ENCODE data around the gene RPL31.
"Not testable (repeated sequence)": the region's sequence is repeated elsewhere in the genome, so short reads cannot be mapped to it uniquely, and the experiment has no call there.

RPL31 gene

DNA sequence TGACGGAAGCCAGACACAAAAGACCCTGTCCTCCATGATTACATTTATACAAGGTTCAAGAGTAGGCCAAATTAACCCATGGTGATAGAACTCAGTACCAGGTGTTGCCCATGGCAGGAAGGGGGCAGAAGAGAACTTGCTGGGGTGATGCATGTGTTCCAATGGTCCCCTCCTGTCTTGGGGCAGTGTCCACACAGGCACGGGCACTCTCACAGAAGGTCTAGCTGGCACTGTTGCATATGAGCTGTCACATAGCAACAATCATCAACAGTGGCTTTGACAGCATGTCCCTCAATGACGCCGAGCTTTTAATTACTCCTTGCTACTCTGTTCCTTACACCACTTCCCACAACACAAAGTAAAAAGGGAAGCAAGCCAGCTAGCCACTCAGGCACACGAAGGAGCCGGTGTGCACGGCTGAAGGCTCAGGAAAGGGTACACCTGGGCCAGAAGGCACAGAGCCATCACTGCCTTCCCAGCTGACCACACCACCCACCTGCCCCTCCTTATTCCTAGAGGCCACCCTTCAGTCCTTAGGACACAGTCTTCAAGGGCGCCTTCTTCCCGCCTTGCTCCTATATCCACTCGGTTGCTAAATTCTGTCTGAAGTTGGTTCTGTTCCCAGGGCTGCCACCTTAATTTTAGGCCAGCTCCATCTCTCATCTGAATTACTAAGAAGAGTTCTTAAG, 28.9 kb downstream of the RPL31 start:
- DNase-seq: no peak

DNA sequence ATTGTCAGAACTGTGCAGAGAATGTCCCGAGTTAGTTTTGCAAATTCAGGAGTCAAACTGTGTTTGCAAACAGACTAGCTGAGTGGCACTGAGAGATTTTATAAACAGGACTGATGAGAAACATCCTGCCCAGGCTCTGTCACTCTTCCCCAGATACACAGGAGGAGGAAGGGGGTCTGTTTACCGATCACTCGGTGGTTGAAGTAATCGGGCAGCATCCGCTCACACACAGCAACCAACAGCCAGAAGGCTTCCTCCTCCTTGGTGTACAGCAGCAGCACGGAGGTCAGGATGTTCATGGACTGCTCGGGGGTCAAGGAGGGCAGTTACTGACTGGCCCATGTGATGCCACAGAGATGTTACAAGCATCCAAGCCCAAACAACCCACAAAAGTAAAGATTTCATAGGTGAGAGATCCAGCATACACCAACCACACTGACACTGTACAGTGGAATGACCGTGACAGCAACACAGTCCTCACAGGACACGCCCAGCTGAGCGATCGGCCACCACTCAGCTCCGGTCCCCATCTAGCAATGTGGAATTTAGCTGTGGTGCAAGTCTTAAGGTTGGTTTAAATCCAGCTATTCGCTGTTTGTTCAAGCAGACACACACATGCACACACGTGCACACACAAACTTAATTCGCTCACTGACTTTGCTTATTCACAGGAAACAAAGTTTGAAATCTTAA, 30.1 kb downstream of the RPL31 start:
- no peak for DNase-seq

DNA sequence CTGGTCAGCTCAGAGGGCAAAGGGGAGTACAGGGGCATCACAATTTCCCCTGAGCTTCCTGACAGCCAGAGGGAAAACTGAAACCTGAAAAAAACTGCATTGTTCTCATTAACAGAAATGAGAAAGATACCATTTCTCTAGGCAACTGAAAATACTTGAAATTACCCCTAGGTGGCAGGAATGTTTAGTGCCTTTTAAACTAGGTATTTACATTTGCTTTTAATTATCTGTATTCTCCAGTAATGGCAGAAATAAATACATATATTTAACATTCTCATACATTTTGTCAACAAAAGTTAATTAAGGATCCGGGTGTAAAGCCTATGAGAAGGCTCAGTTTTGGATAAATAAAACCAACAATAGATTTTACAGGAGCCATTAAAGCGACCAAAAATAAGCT, 34.5 kb downstream of the RPL31 start:
- DNase-seq: no peak

DNA sequence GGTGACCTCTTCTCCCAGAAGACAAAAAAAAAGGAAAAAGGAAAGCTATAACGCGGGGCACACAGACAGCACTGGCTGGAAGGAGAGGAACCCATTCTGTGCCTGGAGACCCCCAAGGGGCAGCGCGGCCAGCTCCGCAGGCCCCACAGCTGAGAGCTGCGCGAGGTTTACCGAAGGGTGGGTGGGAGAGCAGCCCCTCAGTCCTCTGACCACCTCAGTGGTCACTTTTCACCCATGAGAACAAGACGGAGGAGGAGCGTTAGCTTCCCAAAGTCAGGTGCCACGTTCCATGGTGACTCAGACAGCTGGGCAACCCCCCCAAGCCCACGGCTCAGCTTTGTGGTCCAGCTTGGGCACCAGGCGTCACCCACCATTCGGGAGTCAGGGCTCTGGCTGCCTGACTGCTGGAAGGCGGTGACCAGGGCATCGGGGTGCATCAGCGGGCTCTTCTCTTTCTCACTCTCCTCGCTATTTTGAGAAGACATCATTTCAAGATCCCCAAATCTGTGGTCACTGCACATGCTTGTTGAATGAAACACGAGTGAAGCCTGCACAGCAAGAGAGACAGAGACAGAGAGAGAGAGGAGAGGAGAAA, 35.2 kb downstream of the RPL31 start:
- DNase-seq: no peak

DNA sequence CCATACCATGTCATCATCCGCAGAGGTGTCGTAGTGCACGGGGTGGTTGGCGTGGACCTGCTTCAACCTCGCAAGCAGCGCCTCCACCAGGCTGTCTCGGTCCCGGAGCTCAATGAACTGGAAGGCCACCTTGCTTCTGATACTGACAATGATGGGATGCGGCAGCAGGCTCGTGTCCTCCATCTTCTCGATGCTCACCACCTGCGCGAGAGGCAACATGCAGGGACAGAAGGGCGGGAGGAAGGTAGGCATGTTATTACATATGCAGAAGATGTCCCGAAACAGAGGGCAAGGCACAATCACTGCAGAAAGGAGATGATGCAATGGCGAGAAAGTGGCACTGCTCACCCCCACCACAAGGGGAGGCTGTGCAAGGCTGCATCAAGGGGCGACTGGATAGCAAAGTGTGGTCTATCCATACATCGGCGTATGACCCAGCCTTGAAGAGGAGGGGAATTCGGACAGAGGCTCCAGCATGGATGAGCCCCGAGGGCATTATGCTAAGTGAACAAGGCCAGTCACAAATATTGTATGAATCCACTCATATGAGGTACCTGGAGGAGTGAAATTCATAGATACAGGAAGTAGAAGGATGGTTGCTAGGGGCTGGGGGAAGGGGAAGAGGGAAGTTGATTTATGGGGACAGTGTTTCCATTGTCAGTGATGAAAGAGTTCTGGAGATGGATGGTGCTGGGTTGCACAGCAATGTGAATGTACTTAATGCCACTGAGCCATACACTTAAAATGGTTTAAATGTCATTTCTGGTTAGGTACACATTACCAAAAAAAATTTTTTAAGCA, 36.6 kb downstream of the RPL31 start:
- DNase-seq: peak; percentile 67

DNA sequence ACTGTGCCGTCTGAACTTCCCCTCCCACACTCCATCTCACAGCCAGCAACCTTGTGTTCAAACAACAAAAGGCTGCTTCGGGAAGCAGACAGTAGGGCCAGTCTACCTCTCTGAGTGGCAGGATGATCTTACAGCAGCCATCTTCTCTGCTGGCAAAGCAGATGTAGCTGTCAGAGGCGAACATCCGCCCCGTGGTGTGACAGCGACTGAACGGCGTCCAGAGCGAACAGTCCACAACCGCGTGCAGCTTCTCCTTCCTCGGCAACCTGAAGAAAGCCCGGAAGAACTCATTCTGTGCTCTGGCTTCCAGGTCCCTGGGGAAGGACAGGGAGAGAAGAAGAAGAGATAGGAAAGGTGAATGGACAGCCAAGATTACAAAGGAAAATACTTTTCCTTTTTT, 38.0 kb downstream of the RPL31 start:
- DNase-seq: no peak

DNA sequence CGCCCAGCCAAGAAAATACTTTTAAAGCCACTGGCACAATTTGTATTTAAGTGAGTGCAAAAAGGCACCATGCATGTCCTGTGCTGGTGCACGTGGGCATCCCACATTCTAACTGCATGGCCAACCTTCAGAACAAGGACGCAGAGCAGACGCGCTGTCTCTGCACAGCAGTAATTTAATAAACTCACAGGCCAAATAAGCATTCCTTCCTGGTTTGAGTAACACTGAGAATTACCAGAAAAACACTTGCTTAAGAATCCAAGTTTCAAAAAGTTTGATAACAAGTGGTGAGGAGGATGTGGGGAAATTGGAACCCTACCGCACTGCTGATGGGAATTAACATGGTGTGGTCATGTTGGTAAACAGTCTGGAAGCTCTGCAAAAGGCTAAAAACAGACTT, 38.7 kb downstream of the RPL31 start:
- DNase-seq: no peak

DNA sequence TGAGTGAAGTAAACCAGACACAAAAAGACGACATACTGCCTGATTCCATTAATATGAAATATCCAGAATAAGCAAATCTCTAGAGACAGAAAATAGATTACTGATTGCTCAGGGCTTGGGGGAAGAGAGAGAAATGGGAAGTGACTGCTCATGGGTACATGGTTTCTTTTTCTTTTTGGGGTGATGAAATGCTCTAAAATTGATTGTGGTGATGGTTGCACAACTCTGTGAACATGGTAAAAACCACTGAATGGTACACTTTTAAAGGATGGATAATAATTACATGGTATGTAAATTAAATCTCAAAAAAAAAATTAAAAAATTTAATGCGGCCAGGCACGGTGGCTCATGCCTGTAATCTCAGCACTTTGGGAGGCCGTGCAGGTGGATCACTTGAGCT, 39.3 kb downstream of the RPL31 start:
- DNase-seq: no peak

DNA sequence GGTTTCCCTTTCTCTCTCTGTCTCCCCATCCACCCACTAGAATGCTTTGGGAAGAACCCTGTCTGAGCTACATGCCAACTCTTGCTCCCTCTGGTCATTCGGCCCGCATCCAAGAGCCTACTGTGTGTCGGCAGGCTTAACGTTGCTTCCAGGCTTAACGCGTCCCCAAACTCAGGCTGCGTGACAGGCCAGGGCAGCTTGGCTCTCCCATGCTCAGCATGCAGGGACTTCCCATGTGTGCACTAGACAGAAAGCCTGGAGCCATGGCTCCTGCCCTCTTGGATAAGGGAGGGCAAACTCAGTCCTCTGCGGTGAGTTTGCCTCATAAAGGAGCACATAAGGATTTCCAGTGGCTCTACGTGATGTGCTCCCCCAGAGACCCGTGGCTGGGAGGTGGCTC, 43.2 kb downstream of the RPL31 start:
- no peak for DNase-seq

- DNase-seq: no peak
Measured at GRCh38 chr2:101047075-101047766, 45.1 kb downstream of the RPL31 start.

DNA sequence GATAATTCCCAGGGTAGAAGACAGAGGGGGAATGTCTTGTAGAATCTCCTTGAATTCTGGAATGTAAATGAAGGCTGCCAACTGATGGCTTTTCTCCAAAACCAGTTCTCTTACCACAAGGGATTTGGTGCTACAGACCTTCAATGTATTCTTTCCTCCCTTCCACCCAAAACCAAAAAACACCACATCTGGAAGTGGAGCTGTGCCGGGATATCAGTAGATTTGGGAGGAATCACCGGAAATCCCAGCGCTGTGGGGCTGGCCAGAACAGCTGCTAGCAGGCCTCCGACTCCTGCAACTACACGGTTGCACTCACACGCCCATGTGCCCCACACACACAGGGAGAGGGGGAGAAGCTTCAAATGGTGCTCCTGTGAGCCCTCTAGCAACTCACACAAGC, 45.7 kb downstream of the RPL31 start:
- no peak for DNase-seq

DNA sequence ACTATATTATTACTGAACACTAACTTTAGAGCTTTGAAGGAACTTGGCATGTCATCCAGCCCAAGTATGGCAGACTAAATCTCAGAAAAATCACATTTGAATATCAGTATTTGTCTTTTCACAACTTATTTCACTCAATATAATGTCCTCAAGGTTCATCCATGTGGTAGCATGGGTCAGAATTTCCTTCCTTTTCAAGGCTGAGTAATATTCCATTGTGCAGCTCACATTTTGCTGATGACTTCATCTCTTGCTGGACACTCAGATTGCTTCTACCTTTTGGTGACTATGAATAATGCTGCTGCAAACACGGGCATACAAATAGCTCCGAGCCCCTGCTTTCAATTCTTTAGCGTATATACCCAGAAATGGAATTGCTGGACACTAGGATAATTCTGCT, 46.7 kb downstream of the RPL31 start:
- no peak for DNase-seq

DNA sequence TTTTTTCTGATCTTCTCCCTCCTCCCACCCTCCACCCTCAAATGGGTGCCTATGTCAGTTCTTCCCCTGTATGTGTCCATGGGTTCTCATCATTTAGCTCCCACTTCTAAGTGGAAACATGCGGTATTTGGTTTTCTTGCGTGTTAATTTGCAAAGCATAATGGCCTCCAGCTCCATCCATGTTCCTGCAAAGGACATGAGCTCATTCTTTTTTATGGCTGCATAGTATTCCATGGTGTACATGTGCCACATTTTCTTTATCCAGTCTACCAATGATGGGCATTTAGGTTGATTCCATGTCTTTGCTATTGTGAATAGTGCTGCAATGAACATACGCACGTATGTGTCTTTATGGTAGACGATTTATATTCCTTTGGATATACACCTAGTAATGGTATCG, 48.8 kb downstream of the RPL31 start:
- not testable (repeated sequence) for DNase-seq

DNA sequence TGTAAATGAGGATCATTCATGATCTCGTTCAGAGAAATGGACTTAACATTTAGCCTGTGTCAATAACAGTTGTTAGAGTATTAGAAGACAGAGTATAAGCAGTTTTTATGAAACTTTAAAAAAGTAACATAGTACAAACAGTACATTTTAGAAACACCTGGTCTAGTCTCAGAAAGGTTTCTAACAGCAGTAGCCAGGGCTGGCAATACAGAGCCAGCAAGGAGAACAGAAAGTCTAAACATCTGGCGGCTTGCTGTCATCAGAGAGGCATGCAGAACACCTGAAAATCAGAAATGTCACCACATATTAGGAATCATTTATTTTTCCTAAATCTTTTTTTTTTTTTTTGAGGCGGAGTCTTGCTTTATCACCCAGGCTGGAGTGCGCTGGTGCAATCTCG, 50.1 kb downstream of the RPL31 start:
- no peak for DNase-seq

- no peak for DNase-seq
Measured at GRCh38 chr2:101053117-101053516, 51.0 kb downstream of the RPL31 start.
